Measurements from ENCODE around the gene DCC.

DCC gene

DNA sequence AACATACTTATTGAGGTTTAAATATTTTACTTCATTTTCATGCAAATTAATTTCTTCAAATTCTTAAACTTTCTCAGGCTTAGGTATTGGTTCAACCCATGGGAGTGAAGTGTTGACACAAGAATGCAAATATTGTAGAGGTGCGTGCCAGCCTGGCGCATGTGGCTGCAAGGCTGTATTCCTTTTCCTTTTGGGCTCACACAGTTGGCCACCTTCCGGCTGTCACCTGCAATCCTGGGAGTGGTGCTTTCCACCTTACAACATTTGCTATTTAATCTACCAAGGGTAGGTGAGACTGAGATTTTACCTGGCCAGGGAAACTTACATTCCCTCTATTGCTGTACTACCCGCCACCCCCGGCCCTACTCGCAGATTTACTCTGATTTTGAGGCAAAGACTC, 141.1 kb downstream of the DCC start:
- ChIA-PET POLR2A (no interaction called here), CTCF (no interaction called here)
- DNase-seq (ENCODE audit: extremely low spot score), result no peak
- no peak for TF ChIP-seq ELF4 (IDR thresholded peaks at IDR 0.05)

DNA sequence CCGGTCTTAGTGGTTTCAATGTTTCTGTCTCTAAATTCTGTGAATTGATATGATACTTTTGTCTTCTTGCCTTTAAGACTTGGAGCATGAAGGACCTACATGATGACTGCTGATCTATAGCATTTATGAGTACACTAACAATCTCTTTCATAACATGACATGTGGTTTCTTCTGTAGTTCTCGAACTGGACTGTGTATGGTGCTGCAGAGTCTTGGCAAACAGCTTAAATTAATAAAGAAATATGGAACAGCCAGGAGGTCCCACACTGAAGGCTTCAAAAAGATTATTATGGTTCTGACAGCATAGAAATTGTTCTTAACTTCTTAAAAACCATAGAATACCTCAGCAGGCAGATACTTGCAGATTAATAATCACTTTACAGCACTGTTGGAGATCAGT, 145.0 kb downstream of the DCC start:
- CTCF ChIA-PET, result no interaction called here
- POLR2A ChIA-PET, result no interaction called here
- TF ChIP-seq ARNT (IDR thresholded peaks at IDR 0.05), result no peak
- TF ChIP-seq NFRKB (IDR thresholded peaks at IDR 0.05), result no peak
- TF ChIP-seq CTBP1 (IDR thresholded peaks at IDR 0.05; ENCODE audit: borderline replicate concordance), result no peak
- no peak for TF ChIP-seq SP1 (IDR thresholded peaks at IDR 0.05)
- no peak for TF ChIP-seq ZNF384 (IDR thresholded peaks at IDR 0.05)
- no peak for TF ChIP-seq TARDBP (IDR thresholded peaks at IDR 0.05)
- TF ChIP-seq LEF1 (IDR thresholded peaks at IDR 0.05; ENCODE audit: borderline replicate concordance), result no peak
- TF ChIP-seq FOXK2 (IDR thresholded peaks at IDR 0.05), result no peak
- no peak for TF ChIP-seq FOXM1 (IDR thresholded peaks at IDR 0.05; ENCODE audit: borderline replicate concordance)
- no peak for TF ChIP-seq HDGF (IDR thresholded peaks at IDR 0.05; ENCODE audit: borderline replicate concordance)
- DNase-seq (ENCODE audit: extremely low spot score), result no peak

DNA sequence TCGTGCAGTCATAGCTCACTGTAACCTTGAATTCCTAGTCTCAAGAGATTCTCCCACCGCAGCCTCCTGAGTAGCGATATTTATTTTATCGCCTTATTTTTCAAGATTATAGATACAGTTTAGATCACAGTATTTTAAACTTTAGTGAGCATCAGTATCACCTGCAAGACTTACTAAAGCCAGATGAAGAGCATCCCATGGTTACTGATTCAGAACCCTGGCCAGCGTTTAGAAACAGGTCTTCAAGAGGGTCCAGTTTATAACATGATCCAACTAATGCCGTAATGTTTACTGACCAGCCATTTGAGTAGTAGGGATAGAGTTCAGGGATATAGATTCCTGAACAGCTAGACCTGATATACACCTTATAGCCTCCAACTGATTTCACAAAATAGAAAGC, 146.1 kb downstream of the DCC start:
- no peak for DNase-seq (ENCODE audit: extremely low spot score)
- POLR2A ChIA-PET, result no interaction called here
- TF ChIP-seq FOXK2 (IDR thresholded peaks at IDR 0.05), result no peak
- CTCF ChIA-PET, result no interaction called here

DNA sequence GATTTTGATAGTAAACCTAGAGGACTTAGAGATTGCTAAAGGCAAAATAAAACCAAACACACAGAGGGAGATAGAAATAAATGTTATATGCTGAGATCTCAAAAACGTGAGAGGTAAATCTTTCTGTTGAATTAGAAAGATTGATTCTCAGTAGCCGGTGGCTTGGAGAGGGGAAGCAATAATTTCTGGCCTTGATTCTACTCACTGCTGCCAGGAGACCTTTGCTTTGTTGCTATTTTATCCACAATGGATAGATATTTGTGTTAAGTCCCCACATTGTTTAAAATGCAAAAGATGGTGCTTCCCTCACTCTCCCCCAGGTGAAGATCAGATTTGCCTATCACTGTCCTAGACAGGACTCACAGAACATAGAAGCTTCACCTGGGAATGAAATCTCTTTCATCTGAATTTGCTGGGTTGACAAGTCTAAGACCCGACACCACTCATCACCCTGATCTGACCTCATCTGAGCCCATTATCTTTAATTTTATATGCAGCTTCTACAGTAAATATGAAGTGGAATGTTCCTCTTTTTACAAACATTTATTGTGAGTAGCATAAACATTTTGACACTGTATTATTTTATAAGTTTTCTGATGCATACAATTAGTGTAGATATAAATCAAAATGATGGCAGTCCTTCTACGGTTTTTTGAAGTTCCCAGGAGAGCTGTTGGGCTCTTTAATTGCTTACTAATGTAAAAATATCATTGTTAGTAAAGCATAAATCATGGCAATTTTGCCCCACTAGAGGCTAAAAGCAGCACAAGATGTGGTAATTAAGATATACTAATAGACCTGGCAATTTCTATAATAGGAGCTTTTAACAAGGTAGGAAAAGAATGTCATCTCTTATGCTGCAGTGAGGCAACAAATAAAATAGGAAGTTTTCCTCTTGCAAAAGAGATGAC, 149.7 kb downstream of the DCC start:
- TF ChIP-seq NFRKB (IDR thresholded peaks at IDR 0.05) (no peak), L3MBTL2 (conservative IDR thresholded peaks at IDR 0.05) (no peak), SUZ12 (IDR thresholded peaks at IDR 0.05) (no peak), ARNT (IDR thresholded peaks at IDR 0.05) (no peak), ZNF384 (IDR thresholded peaks at IDR 0.05) (no peak), FOXK2 (IDR thresholded peaks at IDR 0.05) (no peak), CTBP1 (IDR thresholded peaks at IDR 0.05; ENCODE audit: borderline replicate concordance) (no peak), ELF4 (IDR thresholded peaks at IDR 0.05) (no peak), HDGF (IDR thresholded peaks at IDR 0.05; ENCODE audit: borderline replicate concordance) (no peak), SP1 (IDR thresholded peaks at IDR 0.05) (no peak), BHLHE40 (IDR thresholded peaks at IDR 0.05; ENCODE audit: borderline replicate concordance) (no peak), LEF1 (IDR thresholded peaks at IDR 0.05; ENCODE audit: borderline replicate concordance) (no peak), FOXA1 (IDR thresholded peaks at IDR 0.05) (no peak), FOXM1 (IDR thresholded peaks at IDR 0.05; ENCODE audit: borderline replicate concordance) (no peak)
- TF ChIP-seq, protein P1, sequence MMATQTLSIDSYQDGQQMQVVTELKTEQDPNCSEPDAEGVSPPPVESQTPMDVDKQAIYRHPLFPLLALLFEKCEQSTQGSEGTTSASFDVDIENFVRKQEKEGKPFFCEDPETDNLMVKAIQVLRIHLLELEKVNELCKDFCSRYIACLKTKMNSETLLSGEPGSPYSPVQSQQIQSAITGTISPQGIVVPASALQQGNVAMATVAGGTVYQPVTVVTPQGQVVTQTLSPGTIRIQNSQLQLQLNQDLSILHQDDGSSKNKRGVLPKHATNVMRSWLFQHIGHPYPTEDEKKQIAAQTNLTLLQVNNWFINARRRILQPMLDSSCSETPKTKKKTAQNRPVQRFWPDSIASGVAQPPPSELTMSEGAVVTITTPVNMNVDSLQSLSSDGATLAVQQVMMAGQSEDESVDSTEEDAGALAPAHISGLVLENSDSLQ (IDR thresholded peaks at IDR 0.05), result no peak
- ChIA-PET CTCF (no interaction called here), POLR2A (no interaction called here)
- no peak for DNase-seq (ENCODE audit: extremely low spot score)

DNA sequence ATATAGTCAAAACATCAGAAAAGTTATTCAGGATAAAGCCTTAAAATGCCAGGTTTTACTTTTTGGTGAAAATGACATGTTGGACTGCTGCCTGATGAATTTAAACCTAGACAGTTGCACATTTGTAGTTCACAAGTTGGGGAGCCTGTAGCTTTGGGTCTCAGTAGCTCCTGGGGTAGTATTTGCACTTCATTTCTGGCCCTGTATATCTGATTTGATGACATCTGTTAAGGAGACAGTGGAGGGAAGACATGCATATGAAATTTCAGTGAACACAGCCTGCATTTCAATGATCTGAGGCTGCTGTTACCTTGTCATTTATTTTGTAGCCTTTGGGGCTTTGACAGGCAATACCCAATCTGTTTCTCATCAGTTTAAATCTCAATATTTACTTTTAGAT, 156.4 kb downstream of the DCC start:
- DNase-seq (ENCODE audit: extremely low spot score), result no peak
- ChIA-PET POLR2A (no interaction called here), CTCF (no interaction called here)
- TF ChIP-seq LEF1 (IDR thresholded peaks at IDR 0.05; ENCODE audit: borderline replicate concordance), result no peak
- TF ChIP-seq SUZ12 (IDR thresholded peaks at IDR 0.05), result no peak
- no peak for TF ChIP-seq FOXA1 (IDR thresholded peaks at IDR 0.05)
- TF ChIP-seq, protein P1 (IDR thresholded peaks at IDR 0.05), result no peak
- no peak for TF ChIP-seq CTBP1 (IDR thresholded peaks at IDR 0.05; ENCODE audit: borderline replicate concordance)
- no peak for TF ChIP-seq FOXK2 (IDR thresholded peaks at IDR 0.05)

DNA sequence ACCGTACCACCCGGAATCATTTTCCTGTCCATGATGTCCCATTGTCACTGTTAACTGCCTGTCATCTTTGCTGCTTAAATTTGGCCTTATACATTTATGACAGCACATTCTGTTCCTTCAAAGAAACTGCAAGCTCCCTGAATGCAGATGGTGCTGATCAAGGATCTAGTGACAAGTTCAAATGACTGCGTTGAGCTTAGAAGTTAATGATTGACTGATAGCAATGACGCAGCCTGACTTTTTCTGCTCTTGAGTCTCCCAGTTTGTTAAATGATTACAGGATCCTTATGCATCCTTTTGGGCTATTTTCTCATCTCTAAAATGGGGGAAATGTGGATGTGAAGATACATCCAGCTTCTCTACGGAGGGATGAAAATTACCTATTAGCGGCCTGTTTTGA, 159.0 kb downstream of the DCC start:
- DNase-seq (ENCODE audit: extremely low spot score), result no peak
- ChIA-PET POLR2A (no interaction called here), CTCF (no interaction called here)
- TF ChIP-seq L3MBTL2 (conservative IDR thresholded peaks at IDR 0.05), result no peak
- TF ChIP-seq LEF1 (IDR thresholded peaks at IDR 0.05; ENCODE audit: borderline replicate concordance), result no peak
- TF ChIP-seq ARNT (IDR thresholded peaks at IDR 0.05), result no peak
- no peak for TF ChIP-seq FOXA1 (IDR thresholded peaks at IDR 0.05)

DNA sequence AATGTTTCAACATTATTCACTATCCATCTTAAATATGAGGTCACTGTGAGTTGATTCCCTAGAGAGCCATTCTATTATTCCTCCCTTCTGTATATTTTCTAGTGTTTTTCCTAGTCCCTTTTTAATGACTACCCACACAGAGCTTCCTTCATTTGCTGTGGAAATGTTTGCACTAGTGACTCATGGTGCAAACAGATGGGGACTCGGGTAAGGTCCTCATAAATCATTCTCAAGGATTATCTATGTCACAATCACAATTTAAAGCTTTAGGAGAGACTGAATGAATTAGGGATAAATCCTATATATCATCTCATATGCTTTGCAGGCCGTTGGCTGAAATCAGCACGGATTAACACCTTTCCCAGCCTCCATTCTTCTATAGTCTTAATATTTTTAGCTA, 159.6 kb downstream of the DCC start:
- ChIA-PET POLR2A (no interaction called here), CTCF (no interaction called here)
- DNase-seq (ENCODE audit: extremely low spot score), result no peak
- no peak for TF ChIP-seq ARNT (IDR thresholded peaks at IDR 0.05)
- no peak for TF ChIP-seq ZNF384 (IDR thresholded peaks at IDR 0.05)
- no peak for TF ChIP-seq CTBP1 (IDR thresholded peaks at IDR 0.05; ENCODE audit: borderline replicate concordance)
- no peak for TF ChIP-seq TARDBP (IDR thresholded peaks at IDR 0.05)
- no peak for TF ChIP-seq LEF1 (IDR thresholded peaks at IDR 0.05; ENCODE audit: borderline replicate concordance)
- TF ChIP-seq L3MBTL2 (conservative IDR thresholded peaks at IDR 0.05), result no peak
- no peak for TF ChIP-seq SUZ12 (IDR thresholded peaks at IDR 0.05)
- TF ChIP-seq BHLHE40 (IDR thresholded peaks at IDR 0.05; ENCODE audit: borderline replicate concordance), result no peak
- TF ChIP-seq ELF4 (IDR thresholded peaks at IDR 0.05), result no peak
- no peak for TF ChIP-seq FOXA1 (IDR thresholded peaks at IDR 0.05)
- TF ChIP-seq FOXM1 (IDR thresholded peaks at IDR 0.05; ENCODE audit: borderline replicate concordance), result no peak

DNA sequence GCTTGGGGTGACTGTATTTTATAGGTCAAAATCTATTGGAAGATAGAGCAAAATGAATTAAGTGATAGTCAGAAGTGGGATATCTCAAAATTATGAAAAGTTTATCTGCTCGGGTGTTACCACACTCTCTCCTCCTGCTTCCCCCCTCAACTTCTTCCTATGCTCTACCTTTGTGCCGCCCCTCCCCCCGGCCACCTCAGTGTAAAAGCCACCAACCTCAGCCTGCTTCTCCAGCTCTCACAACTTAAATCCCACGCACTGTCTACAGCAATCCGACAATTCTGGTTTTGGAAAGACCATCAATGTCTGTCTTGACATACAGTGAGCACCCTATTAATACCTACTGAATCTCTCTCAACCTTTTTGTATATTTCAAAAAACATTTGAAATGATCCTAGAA, 164.6 kb downstream of the DCC start:
- no peak for TF ChIP-seq HDGF (IDR thresholded peaks at IDR 0.05; ENCODE audit: borderline replicate concordance)
- no peak for TF ChIP-seq LEF1 (IDR thresholded peaks at IDR 0.05; ENCODE audit: borderline replicate concordance)
- TF ChIP-seq L3MBTL2 (conservative IDR thresholded peaks at IDR 0.05), result no peak
- no peak for TF ChIP-seq ZNF384 (IDR thresholded peaks at IDR 0.05)
- no peak for TF ChIP-seq FOXK2 (IDR thresholded peaks at IDR 0.05)
- no peak for TF ChIP-seq CTBP1 (IDR thresholded peaks at IDR 0.05; ENCODE audit: borderline replicate concordance)
- no peak for TF ChIP-seq FOXA1 (IDR thresholded peaks at IDR 0.05)
- DNase-seq (ENCODE audit: extremely low spot score), result no peak
- CTCF ChIA-PET, result no interaction called here
- POLR2A ChIA-PET, result no interaction called here

Measured in HEK293T (cell line).